ENCODE data around the gene WDR26. TPM values are rescaled to one million over a fixed set of nuclear protein-coding genes. Genes with fewer than 3 reads are reported as not detected.

Gene WDR26
- total and polyA plus RNA-seq, 3 donors from 2014 or later: 86.1 to 105 (median 104) TPM

GRCh38 chr1:224472806-224473205, 38.2 kb upstream of the WDR26 start:
- intact Hi-C loops (cut with DNase I; ENCODE audit: low total_unique reads): no loop called here
- Histone ChIP-seq H3K36me3 (ENCODE audit: low read depth, missing control alignments) (no peaks in the 10 kb centered on the region), H3K27me3 (no peaks in the 10 kb centered on the region), H3K4me1 (no peaks in the 10 kb centered on the region), H3K9me3 (no peaks in the 10 kb centered on the region), H3K27ac (no peak overlapping the region), H3K4me3 (no peak overlapping the region)
- TF ChIP-seq, protein P1, sequence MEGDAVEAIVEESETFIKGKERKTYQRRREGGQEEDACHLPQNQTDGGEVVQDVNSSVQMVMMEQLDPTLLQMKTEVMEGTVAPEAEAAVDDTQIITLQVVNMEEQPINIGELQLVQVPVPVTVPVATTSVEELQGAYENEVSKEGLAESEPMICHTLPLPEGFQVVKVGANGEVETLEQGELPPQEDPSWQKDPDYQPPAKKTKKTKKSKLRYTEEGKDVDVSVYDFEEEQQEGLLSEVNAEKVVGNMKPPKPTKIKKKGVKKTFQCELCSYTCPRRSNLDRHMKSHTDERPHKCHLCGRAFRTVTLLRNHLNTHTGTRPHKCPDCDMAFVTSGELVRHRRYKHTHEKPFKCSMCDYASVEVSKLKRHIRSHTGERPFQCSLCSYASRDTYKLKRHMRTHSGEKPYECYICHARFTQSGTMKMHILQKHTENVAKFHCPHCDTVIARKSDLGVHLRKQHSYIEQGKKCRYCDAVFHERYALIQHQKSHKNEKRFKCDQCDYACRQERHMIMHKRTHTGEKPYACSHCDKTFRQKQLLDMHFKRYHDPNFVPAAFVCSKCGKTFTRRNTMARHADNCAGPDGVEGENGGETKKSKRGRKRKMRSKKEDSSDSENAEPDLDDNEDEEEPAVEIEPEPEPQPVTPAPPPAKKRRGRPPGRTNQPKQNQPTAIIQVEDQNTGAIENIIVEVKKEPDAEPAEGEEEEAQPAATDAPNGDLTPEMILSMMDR (IDR thresholded peaks at IDR 0.05): no peak
- TF ChIP-seq POLR2A (IDR thresholded peaks at IDR 0.05): no peak
- no peak for DNase-seq
- WGBS, 2 donors: 92 to 97% methylated on average over 1 of the region's 1 CpG

DNA sequence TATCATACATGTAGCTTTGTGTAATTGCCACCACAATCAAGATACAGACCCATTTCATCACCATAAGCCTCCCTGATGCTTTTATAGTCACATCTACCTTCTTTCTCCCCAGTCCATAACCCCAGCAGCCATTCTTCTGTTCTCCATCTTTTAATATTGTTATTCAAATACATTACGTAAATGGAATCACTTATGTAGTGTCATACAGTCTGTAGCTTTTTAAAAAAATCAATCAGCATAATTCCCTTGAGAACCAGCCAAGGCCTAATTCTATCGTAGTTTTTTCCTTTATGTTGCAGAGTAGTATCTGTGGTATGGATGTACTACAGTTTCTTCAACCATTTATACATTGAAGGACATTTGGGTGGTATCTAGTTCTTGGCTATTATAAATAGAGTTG, 31.6 kb upstream of the WDR26 start:
- intact Hi-C loops (cut with DNase I; ENCODE audit: low total_unique reads): no loop called here
- WGBS, 2 donors: 82 to 83% methylated on average over 2 of the region's 2 CpGs
- no peak overlapping the region for H3K27ac ChIP-seq

GRCh38 chr1:224459966-224460365, 25.4 kb upstream of the WDR26 start:
- H3K27me3 ChIP-seq: no peaks in the 10 kb centered on the region
- no peaks in the 10 kb centered on the region for H3K36me3 ChIP-seq (ENCODE audit: low read depth, missing control alignments)
- no peak overlapping the region for H3K4me3 ChIP-seq
- peak overlapping the region in 1 of 2 donors; percentile 68 for H3K27ac ChIP-seq
- intact Hi-C loops (cut with DNase I; ENCODE audit: low total_unique reads): loop anchor here (10.0 kb wide), 1 partner anchor 275 kb away; the partner anchor contains the start of gene DEGS1
- H3K4me1 ChIP-seq: peaks cover 15% of the 10 kb centered on the region
- no peaks in the 10 kb centered on the region for H3K9me3 ChIP-seq
- no peak for DNase-seq
- 90 to 92% methylated on average over 5 of the region's 5 CpGs for WGBS, 2 donors
- TF ChIP-seq, protein P1 (IDR thresholded peaks at IDR 0.05): no peak
- TF ChIP-seq POLR2A (IDR thresholded peaks at IDR 0.05): no peak

More for the DNA sequence above, 31.6 kb upstream of the WDR26 start:
- TF ChIP-seq, protein P1 (IDR thresholded peaks at IDR 0.05): no peak
- no peak for TF ChIP-seq POLR2A (IDR thresholded peaks at IDR 0.05)
- Histone ChIP-seq H3K4me1 (no peaks in the 10 kb centered on the region), H3K4me3 (no peak overlapping the region), H3K36me3 (ENCODE audit: low read depth, missing control alignments) (no peaks in the 10 kb centered on the region), H3K9me3 (no peaks in the 10 kb centered on the region), H3K27me3 (no peaks in the 10 kb centered on the region)
- no peak for DNase-seq

DNA sequence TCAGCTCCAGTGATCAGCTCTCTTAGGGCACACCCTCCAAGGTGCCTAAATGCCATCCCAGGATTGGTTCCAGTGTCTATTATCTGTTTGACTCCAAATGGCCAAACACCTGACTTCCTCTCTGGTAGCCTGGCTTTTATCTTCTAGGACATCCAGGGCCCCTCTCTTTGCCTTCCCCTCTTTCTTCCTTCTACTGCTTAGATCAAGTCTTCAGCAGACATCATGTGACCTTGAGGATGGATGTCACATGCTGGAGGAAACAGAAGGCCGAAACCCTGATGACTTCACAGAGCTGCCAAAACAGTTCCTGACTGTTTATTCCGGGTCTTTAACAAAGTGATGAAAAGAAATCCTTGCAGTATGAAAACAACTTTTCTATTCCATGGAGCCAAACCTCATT, 24.4 kb upstream of the WDR26 start:
- WGBS, 2 donors: 19 to 46% methylated on average over 2 of the region's 2 CpGs
- H3K27ac ChIP-seq: peak overlapping the region; percentile 56 to 68
- H3K27me3 ChIP-seq: no peaks in the 10 kb centered on the region
- no peaks in the 10 kb centered on the region for H3K36me3 ChIP-seq (ENCODE audit: low read depth, missing control alignments)
- TF ChIP-seq, protein P1 (IDR thresholded peaks at IDR 0.05): no peak
- no peak for TF ChIP-seq POLR2A (IDR thresholded peaks at IDR 0.05)
- peak; percentile 41 for DNase-seq
- H3K4me3 ChIP-seq: no peak overlapping the region
- H3K4me1 ChIP-seq: peaks cover 15% of the 10 kb centered on the region
- H3K9me3 ChIP-seq: no peaks in the 10 kb centered on the region
- intact Hi-C loops (cut with DNase I; ENCODE audit: low total_unique reads): loop anchor here (10.0 kb wide), 1 partner anchor 274 kb away; the partner anchor contains the start of gene DEGS1

DNA sequence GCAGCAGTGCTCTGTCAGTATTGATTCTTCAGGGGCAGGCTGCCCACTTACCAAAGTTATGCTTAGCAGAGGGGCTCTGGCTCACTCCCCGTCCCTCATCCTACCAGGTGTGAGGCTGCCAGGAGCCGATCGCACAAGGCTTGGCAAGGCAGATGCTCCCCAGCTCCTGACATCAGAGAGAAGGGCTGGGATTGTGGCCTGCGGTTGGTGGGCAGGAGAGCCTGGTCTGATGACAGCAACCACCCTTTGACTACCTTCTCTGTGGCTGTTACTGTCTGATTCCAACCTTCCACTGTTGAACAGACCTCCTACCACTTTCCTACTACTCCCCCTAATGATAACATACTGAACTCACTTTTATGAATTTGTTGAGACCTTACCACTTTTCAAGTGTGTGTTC, 23.7 kb upstream of the WDR26 start:
- DNase-seq: no peak
- Histone ChIP-seq H3K4me3 (no peak overlapping the region), H3K4me1 (peaks cover 15% of the 10 kb centered on the region), H3K9me3 (no peaks in the 10 kb centered on the region), H3K27me3 (no peaks in the 10 kb centered on the region), H3K36me3 (ENCODE audit: low read depth, missing control alignments) (no peaks in the 10 kb centered on the region), H3K27ac (peak overlapping the region; percentile 36 to 56)
- no peak for TF ChIP-seq POLR2A (IDR thresholded peaks at IDR 0.05)
- TF ChIP-seq, protein P1 (IDR thresholded peaks at IDR 0.05): no peak
- 83 to 92% methylated on average over 4 of the region's 4 CpGs for WGBS, 2 donors
- intact Hi-C loops (cut with DNase I; ENCODE audit: low total_unique reads): loop anchor here (10.0 kb wide), 1 partner anchor 273 kb away; the partner anchor contains the start of gene DEGS1

Measured in testis (tissue), 3 donors.